ENCODE measurements around the gene NEMP1.

GRCh38 chr12:57091638-57092528, 13.3 kb upstream of the NEMP1 start:
- TF ChIP-seq CTCF (IDR thresholded peaks at IDR 0.05), result no peak
- no peak for TF ChIP-seq POLR2A (IDR thresholded peaks at IDR 0.05)
- TF ChIP-seq POLR2AphosphoS5 (IDR thresholded peaks at IDR 0.05), result no peak
